RKO (cell line): Measurements from ENCODE around the gene LIPI.
"Not testable (repeated sequence)": the region's sequence is repeated elsewhere in the genome, so short reads cannot be mapped to it uniquely, and the experiment has no call there.

Experiments
- DNase-seq: peaks from one replicate; pipeline ENCODE4 v3.0.0-alpha.2; 2016; ENCODE audit warnings: low spot score

Gene LIPI

DNA sequence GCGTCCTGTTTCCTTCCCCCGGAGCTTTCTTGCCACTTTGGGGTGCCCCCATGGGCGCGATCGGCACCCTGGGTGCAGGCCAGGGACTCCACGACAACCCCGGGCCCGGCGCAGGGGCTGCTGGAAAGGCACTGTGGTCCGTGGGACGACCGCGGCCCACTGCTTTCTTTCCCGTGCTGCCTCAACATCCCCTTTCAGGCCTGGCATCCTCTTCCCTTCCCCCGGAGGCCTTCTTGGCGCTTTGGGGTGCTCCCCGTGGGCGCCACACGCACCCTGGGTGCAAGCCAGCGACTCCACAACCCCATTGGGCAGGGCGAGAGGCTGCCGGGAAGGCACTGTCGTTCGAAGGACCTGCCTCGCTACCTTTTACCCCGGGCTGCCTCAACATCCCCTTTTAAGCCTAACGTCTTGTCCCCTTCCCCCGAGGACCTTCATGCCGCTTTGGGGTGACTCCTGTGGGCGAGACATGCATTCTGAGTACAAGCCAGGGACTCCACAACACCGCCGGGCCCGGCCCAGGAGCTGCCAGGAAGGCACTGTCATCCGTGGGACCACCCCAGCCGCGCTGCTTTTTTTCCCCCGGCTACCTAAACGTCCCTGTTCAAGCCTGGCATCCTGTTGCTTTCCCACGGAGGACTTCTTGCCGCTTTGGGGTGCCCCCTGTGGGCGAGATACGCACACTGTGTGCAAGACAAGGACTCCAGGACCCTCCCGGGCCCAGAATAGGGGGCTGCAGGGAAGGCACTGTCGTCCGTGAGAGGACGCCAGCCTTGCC is 137.8 kb downstream of the LIPI start:
- no peak for DNase-seq

DNA sequence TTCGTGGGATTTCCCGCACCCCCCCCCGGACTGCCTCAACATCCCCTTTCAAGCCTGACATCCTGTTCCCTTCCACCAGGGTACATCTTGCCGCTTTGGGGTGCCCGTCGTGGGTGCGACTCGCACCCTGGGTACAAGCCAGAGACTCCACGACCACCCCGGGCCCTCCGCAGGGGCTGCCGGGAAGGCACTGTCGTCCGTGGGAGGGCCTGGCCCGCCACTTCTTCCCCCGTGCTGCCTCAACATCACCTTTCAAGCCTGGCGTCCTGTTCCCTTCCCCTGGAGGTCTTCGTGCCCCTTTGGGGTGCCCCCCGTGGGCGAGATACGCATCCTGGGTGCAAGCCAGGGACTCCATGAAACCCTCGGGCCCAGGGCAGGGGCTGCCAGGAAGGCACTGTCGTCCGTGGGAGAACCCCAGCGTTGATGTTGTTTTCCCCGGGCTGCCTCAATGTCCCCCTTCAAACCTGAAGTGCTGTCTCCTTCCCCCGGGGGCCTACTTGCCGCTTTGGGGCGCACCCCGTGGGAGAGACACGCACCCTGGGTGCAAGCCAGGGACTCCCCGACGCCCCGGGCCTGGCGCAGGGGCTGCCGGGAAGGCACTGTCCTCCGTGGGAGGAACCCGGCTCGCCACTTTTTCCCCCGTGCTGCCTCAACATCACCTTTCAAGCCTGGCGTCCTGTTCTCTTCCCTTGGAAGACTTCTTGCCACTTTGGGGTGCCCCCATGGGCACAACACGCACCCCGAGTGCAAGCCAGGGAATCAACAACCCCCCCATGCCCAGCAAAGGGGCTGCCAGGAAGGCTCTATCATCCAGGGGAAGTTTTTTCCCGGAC is 138.6 kb downstream of the LIPI start:
- DNase-seq: no peak

DNA sequence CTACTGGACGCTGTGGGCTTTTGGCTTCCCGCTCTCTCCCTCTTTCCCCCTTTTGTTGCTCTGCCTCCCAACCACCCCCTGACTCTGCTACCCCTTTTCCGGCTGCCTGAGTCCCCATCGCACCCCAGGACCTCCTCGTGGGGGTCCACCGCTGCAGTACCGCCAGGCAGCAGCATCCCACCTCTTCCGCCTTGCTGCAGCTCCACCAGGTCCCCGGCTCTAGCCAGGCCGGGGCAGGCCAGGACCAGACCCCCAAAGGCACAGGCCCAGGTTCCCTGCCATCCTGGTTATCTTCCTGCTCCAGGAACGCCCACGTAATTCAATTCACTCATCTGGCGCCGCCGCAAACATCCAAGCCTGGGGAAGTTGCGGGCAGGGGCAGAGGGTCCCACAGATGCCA is 139.8 kb downstream of the LIPI start:
- DNase-seq: no peak

DNA sequence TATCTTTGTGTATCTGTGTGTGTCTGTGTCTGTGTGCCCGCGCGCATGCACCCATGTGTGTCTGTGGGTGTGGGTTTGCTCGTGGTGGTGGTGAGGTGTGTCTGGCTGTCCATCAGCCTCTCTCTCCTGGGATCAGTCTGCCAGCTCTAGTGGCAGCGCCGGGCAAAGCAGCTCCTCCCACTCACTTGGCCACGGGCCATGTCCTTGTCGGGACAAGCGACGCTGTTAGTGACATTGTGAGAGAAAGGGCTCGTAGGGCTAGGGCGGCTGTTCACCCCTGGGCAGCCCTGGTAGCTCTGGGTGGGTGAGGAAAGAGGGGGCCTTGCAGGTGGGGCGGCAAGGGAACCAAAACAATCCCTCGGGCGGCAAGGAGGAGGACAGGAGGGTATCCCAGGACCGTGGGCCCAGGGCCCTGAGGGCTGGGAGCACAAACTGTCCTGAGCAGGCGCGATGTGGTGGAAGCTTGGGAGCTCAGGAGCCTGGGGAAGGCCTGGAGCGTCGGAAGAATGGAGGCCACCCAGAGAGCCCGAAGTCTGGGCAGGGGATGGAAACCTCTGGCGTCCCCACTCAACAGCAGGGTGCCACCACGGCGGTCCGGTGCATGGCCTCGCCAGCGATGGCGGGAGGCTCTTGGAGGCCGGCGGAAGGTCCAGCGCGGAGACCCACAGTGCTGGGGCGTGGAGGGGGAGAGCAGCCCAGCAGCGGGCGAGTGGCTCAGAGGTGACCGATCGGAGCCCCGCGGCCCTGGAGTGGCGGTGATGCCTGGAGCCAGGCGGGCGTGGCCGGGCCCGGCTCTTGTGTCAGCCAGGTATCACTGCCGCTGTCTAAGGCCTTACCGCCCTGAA is 140.5 kb downstream of the LIPI start:
- DNase-seq: no peak

DNA sequence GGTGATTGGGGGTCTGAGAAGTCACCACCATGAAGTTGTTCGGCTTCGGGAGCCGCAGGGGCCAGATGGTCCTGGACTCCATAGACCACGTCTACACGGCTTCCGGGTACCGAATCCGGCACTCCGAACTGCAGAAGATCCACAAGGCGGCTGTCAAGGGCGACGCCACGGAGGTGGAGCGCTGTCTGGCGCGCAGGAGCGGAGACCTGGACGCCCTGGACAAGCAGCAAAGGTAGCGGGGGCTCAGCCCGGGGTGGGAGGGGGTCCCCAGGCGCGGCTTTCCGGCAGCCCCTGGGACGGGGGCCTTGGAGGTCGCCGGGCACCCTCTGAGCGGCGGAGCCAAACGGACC is 146.5 kb downstream of the LIPI start:
- no peak for DNase-seq

DNA sequence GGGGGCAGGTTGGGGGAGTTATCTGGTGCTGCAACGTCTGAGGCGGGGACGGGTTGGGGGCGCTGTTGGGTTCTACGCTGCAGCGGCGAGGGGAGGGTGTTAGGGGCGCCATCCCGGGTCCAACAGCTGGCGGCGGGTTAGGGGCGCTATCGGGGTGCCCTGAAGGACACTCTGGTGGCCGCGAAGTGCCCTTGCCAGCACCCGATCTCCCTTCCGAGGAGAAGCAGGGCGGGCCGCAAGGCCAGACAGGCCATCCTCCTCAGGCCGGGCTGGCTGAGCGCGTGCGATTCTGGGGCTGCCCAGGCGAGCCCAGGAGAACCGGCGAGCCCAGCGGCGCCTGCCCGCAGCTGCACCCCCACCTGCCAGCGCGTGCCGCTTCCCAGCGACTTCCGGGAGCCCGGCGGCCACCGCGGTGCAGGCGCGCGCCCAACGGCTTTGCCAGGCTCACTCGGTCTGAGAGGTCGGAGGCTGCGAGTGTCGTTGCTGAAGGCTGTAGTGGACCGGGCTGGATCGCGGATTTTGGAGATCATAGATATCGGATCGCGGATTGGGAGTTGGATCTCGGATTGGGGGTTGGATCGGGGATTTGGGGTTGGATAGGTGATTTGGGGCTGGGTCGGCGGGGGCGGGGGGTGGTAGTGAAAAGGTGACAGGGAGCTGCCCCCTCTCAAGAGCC is 147.0 kb downstream of the LIPI start:
- DNase-seq: not testable (repeated sequence)

DNA sequence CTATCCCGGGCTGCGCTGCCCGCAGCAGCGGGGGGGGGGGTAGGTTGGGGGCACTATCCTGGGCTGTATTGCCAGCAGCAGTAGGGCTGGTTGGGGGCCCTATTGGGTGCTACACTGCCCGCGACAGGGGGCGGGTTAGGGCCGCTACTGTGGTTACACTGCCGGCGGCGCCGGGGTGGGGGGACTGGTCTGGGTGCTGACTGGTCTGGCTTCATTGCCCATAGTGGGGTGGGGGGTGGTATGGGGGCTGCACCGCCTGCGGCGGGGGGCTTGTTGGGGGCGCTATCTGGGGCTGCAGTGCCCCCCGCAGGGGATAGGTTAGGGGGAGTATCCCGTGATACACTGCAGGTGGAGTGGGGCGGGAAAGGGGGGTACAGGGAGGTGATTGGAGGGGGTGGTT is 148.1 kb downstream of the LIPI start:
- DNase-seq: not testable (repeated sequence)

DNA sequence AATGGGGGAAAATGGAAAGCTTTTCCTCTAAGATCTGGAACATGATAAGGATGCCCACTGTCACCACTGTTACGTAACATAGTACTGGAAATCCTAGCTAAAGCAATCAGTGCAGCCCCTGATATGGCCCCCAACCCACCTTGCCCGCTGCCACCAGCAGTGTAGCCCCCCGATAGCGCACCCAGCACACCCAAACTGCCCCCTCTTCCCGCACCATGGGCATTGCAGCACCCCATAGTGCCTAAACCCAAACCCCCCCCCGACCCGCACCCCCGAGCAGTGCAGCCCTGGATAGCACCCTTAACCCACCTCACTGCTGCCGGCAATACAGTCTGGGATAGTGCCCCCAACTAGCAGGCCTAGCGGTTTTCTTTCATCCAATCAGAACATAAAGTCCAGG is 148.9 kb downstream of the LIPI start:
- DNase-seq: not testable (repeated sequence)

DNA sequence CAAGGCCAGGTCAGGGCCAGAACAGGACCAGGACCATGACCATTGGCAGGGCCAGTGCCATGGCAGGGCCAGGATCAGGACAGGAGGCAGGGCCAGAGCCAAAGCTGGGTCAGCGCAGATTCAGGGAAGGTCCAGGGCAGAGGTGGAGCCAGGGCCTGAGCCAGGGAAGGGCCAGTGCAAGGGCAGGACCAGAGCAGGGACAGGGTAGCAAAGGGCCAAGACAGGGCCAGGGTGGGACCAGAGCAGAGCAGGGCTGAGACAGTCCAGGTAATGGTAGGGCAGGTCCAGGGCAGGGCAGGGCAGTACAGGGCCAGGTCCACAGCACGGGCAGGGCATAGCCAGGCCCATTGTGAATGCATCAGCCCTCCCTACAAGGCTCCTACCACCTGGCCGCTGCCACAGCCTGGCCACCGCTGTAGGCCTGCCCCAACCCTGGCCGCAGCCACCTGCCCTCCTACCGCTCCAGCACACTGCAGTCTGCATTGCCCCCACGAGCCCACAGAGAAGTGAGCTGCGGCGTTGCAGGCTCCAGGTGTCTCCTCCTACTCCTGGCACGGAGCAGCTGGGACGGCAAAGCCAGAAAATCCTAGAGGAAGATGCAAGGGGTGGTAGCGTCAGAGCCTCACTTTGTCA is 151.6 kb downstream of the LIPI start:
- not testable (repeated sequence) for DNase-seq
